ENCODE results near the gene ASCL4. TPM values are rescaled to one million over a fixed set of nuclear protein-coding genes. Genes with fewer than 3 reads are reported as not detected.
A peak's percentile ranks its signal among the peaks of the same experiment; 100 is the strongest.

ASCL4 gene
- polyA plus RNA-seq, 2 of the 4 experiments (the other 2 are of a cell fraction): not detected

- no peaks in the 10 kb centered on the region for H3K4me1 ChIP-seq
- no peak for DNase-seq (ENCODE audit: low read depth in 1 of 2, low spot score in 1 of 2)
- 68% methylated on average over 6 of the region's 6 CpGs for WGBS (ENCODE audit: missing lambda C conversion rate)
- no peak overlapping the region for H3K27ac ChIP-seq
- no peaks in the 10 kb centered on the region for H3K9me3 ChIP-seq
- FAIRE-seq: no peak
- no peak overlapping the region for H3K4me3 ChIP-seq
- ChIA-PET POLR2A (interaction anchor here (0.7 kb wide), 1 partner anchor 792 kb away, joined by 3 read pairs; no protein-coding TSS in a partner anchor), CTCF (interaction anchor here (0.6 to 0.7 kb wide), 2 partner anchors 10 to 137 kb away, joined by 3 read pairs; no protein-coding TSS in a partner anchor)
- ATAC-seq: no peak
- TF ChIP-seq PBX3 (IDR thresholded peaks at IDR 0.05): no peak
- H3K4me2 ChIP-seq: no peak overlapping the region
These were observed 26.0 kb upstream of the ASCL4 start for GRCh38 chr12:107748472-107748871.

- ChIA-PET POLR2A (interaction anchor here (0.7 kb wide), 1 partner anchor 793 kb away, joined by 3 read pairs; no protein-coding TSS in a partner anchor), CTCF (interaction anchor here (0.7 kb wide), 1 partner anchor 136 kb away, joined by 3 read pairs; no protein-coding TSS in a partner anchor)
- no peak for DNase-seq (ENCODE audit: low read depth in 1 of 2, low spot score in 1 of 2)
- no peaks in the 10 kb centered on the region for H3K9me3 ChIP-seq
- TF ChIP-seq ZFP36 (IDR thresholded peaks at IDR 0.05; ENCODE audit: borderline replicate concordance, partially characterized antibody) (no peak), JUN (IDR thresholded peaks at IDR 0.05) (no peak)
- no peak for FAIRE-seq
- no peak overlapping the region for H3K4me2 ChIP-seq
- WGBS (ENCODE audit: missing lambda C conversion rate): 94% methylated on average over 1 of the region's 1 CpG
- no peak overlapping the region for H3K4me3 ChIP-seq
- ATAC-seq: no peak; a peak in 1 of 6 replicates
- H3K4me1 ChIP-seq: no peaks in the 10 kb centered on the region
- H3K27ac ChIP-seq: no peak overlapping the region
These were observed 25.4 kb upstream of the ASCL4 start for GRCh38 chr12:107749083-107749482.

GRCh38 chr12:107759410-107759809, 15.1 kb upstream of the ASCL4 start:
- 19% methylated on average over 3 of the region's 3 CpGs for WGBS (ENCODE audit: missing lambda C conversion rate)
- ATAC-seq (peak in 1 of 2 experiments; percentile 27; a peak in 2 of 6 replicates), DNase-seq (ENCODE audit: low read depth in 1 of 2, low spot score in 1 of 2) (peak; percentile 60 to 62), FAIRE-seq (no peak)
- Histone ChIP-seq H3K4me3 (peak overlapping the region; percentile 90), H3K4me1 (peaks cover 14% of the 10 kb centered on the region), H3K4me2 (peak overlapping the region; percentile 88), H3K27ac (peak overlapping the region; percentile 91 to 96; a peak in 4 of 6 replicates), H3K9me3 (no peaks in the 10 kb centered on the region)
- ChIA-PET POLR2A (no interaction called here), CTCF (interaction anchor here (1.0 to 1.3 kb wide), 4 partner anchors 21 to 153 kb away, joined by 3 to 7 read pairs (median 3); no protein-coding TSS in a partner anchor)
- TF ChIP-seq USF2 (IDR thresholded peaks at IDR 0.05): no peak
- TF ChIP-seq NFE2L2 (conservative IDR thresholded peaks at IDR 0.05; ENCODE audit: low read length): no peak
- TF ChIP-seq CHD4 (IDR thresholded peaks at IDR 0.05; ENCODE audit: borderline replicate concordance): no peak
- 0 out of 2 replicates have a peak, but pooled peaks have one; percentile 26 for TF ChIP-seq RFX5 (IDR thresholded peaks at IDR 0.05)
- peak; percentile 83 for TF ChIP-seq MAFK (IDR thresholded peaks at IDR 0.05; ENCODE audit: partially characterized antibody)
- no peak for TF ChIP-seq ESRRA (IDR thresholded peaks at IDR 0.05; ENCODE audit: borderline replicate concordance, low read length)
- no peak for TF ChIP-seq FOSL2 (IDR thresholded peaks at IDR 0.05)
- peak; percentile 66 for TF ChIP-seq FOSL2 (CRISPR knock-in tag; IDR thresholded peaks at IDR 0.05)

GRCh38 chr12:107760207-107760808, 14.2 kb upstream of the ASCL4 start:
- 5% methylated on average over 15 of the region's 30 CpGs for WGBS (ENCODE audit: missing lambda C conversion rate)
- peaks cover 14% of the 10 kb centered on the region for H3K4me1 ChIP-seq
- ATAC-seq (peak; percentile 19 to 44), FAIRE-seq (no peak), DNase-seq (ENCODE audit: low read depth in 1 of 2, low spot score in 1 of 2) (peak; percentile 26 to 36)
- H3K9me3 ChIP-seq: no peaks in the 10 kb centered on the region
- peak overlapping the region; percentile 88 for H3K4me2 ChIP-seq
- TF ChIP-seq BHLHE40 (IDR thresholded peaks at IDR 0.05; ENCODE audit: low read depth, low read length) (0 out of 2 replicates have a peak, but pooled peaks have one; percentile 8), TFCP2L1 (CRISPR knock-in tag; IDR thresholded peaks at IDR 0.05) (no peak), USF2 (IDR thresholded peaks at IDR 0.05) (peak; percentile 69)
- ChIA-PET POLR2A (no interaction called here), CTCF (interaction anchor here (0.6 to 1.3 kb wide), 4 partner anchors 18 to 731 kb away, joined by 3 to 7 read pairs (median 4); no protein-coding TSS in a partner anchor)
- H3K27ac ChIP-seq: peak overlapping the region; percentile 91 to 96
- peak overlapping the region; percentile 90 for H3K4me3 ChIP-seq
